Colonic mucosa (tissue), 4 donors: ENCODE data around the gene ARFGAP2. TPM values are rescaled to one million over a fixed set of nuclear protein-coding genes. Genes with fewer than 3 reads are reported as not detected.

Source experiments
- DNase-seq: peaks from one replicate; pipeline ENCODE4 v3.0.0-alpha.2; 2020
- H3K27ac ChIP-seq: fragments of 200-600 bp; one replicate; pipeline ENCODE4 v1.8.0; 2021
- H3K27me3 ChIP-seq: fragments of 200-600 bp; one replicate; pipeline ENCODE4 v1.8.0; 2021
- H3K36me3 ChIP-seq: fragments of 200-600 bp; one replicate; pipeline ENCODE4 v1.8.0; 2021
- H3K4me1 ChIP-seq: fragments of 200-600 bp; one replicate; pipeline ENCODE4 v1.8.0; 2021; ENCODE audit warnings: mild to moderate bottlenecking
- H3K4me3 ChIP-seq: fragments of 200-600 bp; one replicate; pipeline ENCODE4 v1.8.0; 2021
- H3K9ac ChIP-seq, 2 donors: one replicate each; pipeline ENCODE4 v1.7.0; 2013; ENCODE audit warnings: control low read depth in 2 of 2, low read depth in 2 of 2, low read length in 2 of 2
- H3K9me3 ChIP-seq: fragments of 200-600 bp; one replicate; pipeline ENCODE4 v1.8.0; 2021
- intact Hi-C: fragments of 100-400 bp; cut with DNase I; formaldehyde crosslinking; loops from one replicate; pipeline ENCODE4 v1.14.1; 2022
- total RNA-seq, 2 donors: library from RNA; stranded (reverse); fragmentation: NEBNext Ultra II Directional in 1 of 2; extraction: Animal tissue kit (Norgen Biotek cat#: 25700) in 1 of 2; gene quantifications; one replicate each; pipeline ENCODE4 v1.2.1, GENCODE V29; 2021
- TF ChIP-seq, protein P1 (sequence below): fragments of 200-600 bp; IDR thresholded peaks from one replicate; pipeline ENCODE4 v1.8.0; 2022; ENCODE audit warnings: antibody characterized with exemption, mild to moderate bottlenecking
- donor health status: healthy.
- donor health status: DM: no; HTN: no; CAD: no.
- donor health status: DM: no; HTN: no; CAD: no.

Gene ARFGAP2
- total RNA-seq, 2 donors from 2014 or later = 64.6 to 109 TPM

DNA sequence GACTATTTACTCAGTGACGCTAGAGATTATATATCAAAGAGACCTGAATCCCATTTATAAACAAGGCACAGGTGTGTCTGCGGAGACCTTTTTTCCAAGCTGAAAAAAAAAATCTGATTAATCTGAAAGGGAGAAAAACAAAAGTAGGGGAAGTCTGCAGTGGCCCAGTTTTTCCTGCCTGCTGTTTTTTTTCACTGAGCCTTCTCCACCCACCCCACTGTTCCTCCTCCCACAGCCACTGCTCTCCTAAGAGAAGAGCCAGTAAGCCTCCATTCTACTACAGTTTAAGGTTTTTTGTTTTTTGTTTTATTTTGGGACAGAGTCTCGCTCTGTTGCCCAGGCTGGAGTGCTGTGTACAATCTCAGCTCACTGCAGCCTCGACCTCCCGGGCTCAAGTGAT is 18.4 kb downstream of the ARFGAP2 start:
- intact Hi-C loops = no loop called here
- no peak for DNase-seq
- H3K27ac ChIP-seq = no peak overlapping the region

GRCh38 chr11:47157805-47158204 is 18.9 kb downstream of the ARFGAP2 start:
- Histone ChIP-seq H3K27ac (no peak overlapping the region), H3K36me3 (no peaks in the 10 kb centered on the region), H3K4me3 (no peak overlapping the region), H3K9me3 (no peaks in the 10 kb centered on the region), H3K27me3 (no peaks in the 10 kb centered on the region), H3K4me1 (peaks cover 8% of the 10 kb centered on the region), H3K9ac (no peak overlapping the region)
- DNase-seq = no peak
- intact Hi-C loops = no loop called here
- TF ChIP-seq, protein P1, sequence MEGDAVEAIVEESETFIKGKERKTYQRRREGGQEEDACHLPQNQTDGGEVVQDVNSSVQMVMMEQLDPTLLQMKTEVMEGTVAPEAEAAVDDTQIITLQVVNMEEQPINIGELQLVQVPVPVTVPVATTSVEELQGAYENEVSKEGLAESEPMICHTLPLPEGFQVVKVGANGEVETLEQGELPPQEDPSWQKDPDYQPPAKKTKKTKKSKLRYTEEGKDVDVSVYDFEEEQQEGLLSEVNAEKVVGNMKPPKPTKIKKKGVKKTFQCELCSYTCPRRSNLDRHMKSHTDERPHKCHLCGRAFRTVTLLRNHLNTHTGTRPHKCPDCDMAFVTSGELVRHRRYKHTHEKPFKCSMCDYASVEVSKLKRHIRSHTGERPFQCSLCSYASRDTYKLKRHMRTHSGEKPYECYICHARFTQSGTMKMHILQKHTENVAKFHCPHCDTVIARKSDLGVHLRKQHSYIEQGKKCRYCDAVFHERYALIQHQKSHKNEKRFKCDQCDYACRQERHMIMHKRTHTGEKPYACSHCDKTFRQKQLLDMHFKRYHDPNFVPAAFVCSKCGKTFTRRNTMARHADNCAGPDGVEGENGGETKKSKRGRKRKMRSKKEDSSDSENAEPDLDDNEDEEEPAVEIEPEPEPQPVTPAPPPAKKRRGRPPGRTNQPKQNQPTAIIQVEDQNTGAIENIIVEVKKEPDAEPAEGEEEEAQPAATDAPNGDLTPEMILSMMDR = no peak

More for the DNA sequence above, 18.4 kb downstream of the ARFGAP2 start:
- Histone ChIP-seq H3K4me1 (peaks cover 5% of the 10 kb centered on the region), H3K9me3 (no peaks in the 10 kb centered on the region), H3K36me3 (no peaks in the 10 kb centered on the region), H3K27me3 (no peaks in the 10 kb centered on the region), H3K4me3 (no peak overlapping the region), H3K9ac (no peak overlapping the region)
- TF ChIP-seq, protein P1 = no peak

DNA sequence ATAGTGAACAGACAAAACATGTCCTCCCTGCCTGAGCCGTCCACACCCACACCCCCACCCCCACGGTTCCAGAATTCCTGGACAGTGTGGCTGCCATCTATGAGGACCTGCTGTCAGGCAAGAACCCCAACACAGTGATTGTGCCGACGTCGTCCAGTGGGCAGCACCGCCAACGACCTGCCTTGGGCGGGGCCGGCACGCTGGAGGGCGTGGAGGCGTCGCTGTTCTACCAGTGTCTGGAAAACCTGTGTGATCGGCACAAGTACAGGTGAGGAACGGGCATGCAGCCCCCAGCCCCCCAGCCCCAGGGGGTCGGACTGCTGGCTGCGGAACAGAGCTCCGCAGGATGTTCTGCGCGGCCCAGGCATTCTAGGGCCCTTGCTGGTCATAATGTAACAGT is 19.7 kb downstream of the ARFGAP2 start:
- TF ChIP-seq, protein P1 = no peak
- Histone ChIP-seq H3K9me3 (no peaks in the 10 kb centered on the region), H3K36me3 (no peaks in the 10 kb centered on the region), H3K9ac (no peak overlapping the region), H3K4me1 (peaks cover 14% of the 10 kb centered on the region), H3K27ac (no peak overlapping the region), H3K4me3 (no peak overlapping the region), H3K27me3 (no peaks in the 10 kb centered on the region)
- intact Hi-C loops = no loop called here
- no peak for DNase-seq

- Histone ChIP-seq H3K27ac (no peak overlapping the region), H3K4me3 (no peak overlapping the region), H3K36me3 (no peaks in the 10 kb centered on the region), H3K9ac (no peak overlapping the region), H3K9me3 (no peaks in the 10 kb centered on the region), H3K27me3 (no peaks in the 10 kb centered on the region), H3K4me1 (peaks cover 14% of the 10 kb centered on the region)
- no peak for DNase-seq
- TF ChIP-seq, protein P1 = no peak
- intact Hi-C loops = no loop called here
Measured at GRCh38 chr11:47156333-47156732, 20.3 kb downstream of the ARFGAP2 start.

- no peak overlapping the region for H3K27ac ChIP-seq
- H3K27me3 ChIP-seq = no peaks in the 10 kb centered on the region
- intact Hi-C loops = no loop called here
- H3K4me1 ChIP-seq = peaks cover 14% of the 10 kb centered on the region
- H3K9ac ChIP-seq = no peak overlapping the region
- H3K9me3 ChIP-seq = no peaks in the 10 kb centered on the region
- no peaks in the 10 kb centered on the region for H3K36me3 ChIP-seq
- TF ChIP-seq, protein P1 = no peak
- H3K4me3 ChIP-seq = no peak overlapping the region
- DNase-seq = no peak
Measured at GRCh38 chr11:47155879-47156278, 20.8 kb downstream of the ARFGAP2 start.
